ENCODE data around the gene USP33.

DNA sequence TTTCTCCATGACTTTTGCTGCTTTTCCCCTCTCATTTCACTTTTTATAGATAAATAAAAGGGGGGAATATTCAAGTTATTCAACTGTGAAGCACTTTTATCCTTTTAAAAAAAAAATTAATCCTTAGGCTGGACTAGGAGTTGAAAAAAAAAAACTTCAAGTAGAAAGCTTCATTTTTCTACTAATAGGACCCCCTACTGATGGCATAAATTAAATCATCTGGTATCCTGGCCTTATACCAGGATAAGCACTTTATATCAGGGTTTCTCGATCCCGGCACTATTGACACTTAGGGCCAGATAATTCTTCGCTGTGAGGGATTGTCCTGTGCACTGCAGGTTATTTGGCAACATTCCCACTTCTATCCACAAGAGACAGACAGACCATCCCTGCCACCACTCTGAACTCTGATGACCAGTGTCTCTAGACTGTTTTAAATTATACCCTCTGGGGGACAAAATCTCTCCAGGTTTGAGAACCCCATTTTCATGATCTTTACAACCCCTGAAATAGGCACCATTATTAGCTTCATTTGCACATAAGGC is 17.6 kb downstream of the USP33 start:
- TF ChIP-seq POLR2A (IDR thresholded peaks at IDR 0.05), result no peak
- no peak for TF ChIP-seq CTCF (IDR thresholded peaks at IDR 0.05)
